PC-9 (cell line): Measurements from ENCODE around the gene ARL6IP5. TPM values are rescaled to one million over a fixed set of nuclear protein-coding genes. Genes with fewer than 3 reads are reported as not detected.

Experiments used
- BruUV-seq: library from RNA; stranded (reverse); fragments of 400-500 nt; replicated peaks from 2 replicates; lab custom pipeline; 2021; lab: Mats Ljungman, UMichigan
- CTCF ChIA-PET: fragments of 300-600 bp; sonication (Branson Sonifier 250); formaldehyde crosslinking; loops from one replicate; lab custom pipeline; 2022; ENCODE audit warnings: antibody characterized with exemption; lab: Charles Lee
- POLR2A ChIA-PET: fragments of 300-600 bp; sonication (Branson Sonifier 250); formaldehyde crosslinking; loops from one replicate; lab custom pipeline; 2022; ENCODE audit warnings: antibody characterized with exemption; ENCODE audit not compliant: unreplicated experiment; lab: Charles Lee
- DNase-seq, 2 experiments: peaks; one replicate each; pipeline versions ENCODE4 v3.0.0 to v3.0.0-alpha.2; 2015 to 2022; ENCODE audit warnings: mixed read lengths in 1 of 2
- H2AFZ ChIP-seq: fragments of 200-600 bp; sonication (generic); 2 replicates; pipeline ENCODE4 v1.8.1; 2017; ENCODE audit warnings: antibody characterized with exemption
- H3F3A ChIP-seq: fragments of 200-600 bp; sonication (generic); 2 replicates; pipeline ENCODE4 v1.8.1; 2017; ENCODE audit warnings: antibody characterized with exemption, mild to moderate bottlenecking, low read depth; ENCODE audit not compliant: insufficient read depth
- H3K27ac ChIP-seq: fragments of 200-600 bp; sonication (generic); 2 replicates; pipeline ENCODE4 v1.6.1; 2016; ENCODE audit warnings: mixed run types
- H3K27me3 ChIP-seq: fragments of 200-600 bp; sonication (generic); 2 replicates; pipeline ENCODE4 v1.6.1; 2016; ENCODE audit warnings: low read depth, mixed run types; ENCODE audit not compliant: insufficient read depth
- H3K36me3 ChIP-seq: fragments of 200-600 bp; sonication (generic); 2 replicates; pipeline ENCODE4 v1.6.1; 2016; ENCODE audit warnings: low read depth, mixed run types
- H3K4me1 ChIP-seq: fragments of 200-600 bp; sonication (generic); replicated peaks from 2 replicates; pipeline ENCODE4 v1.6.1; 2016; ENCODE audit warnings: mixed run types; ENCODE audit not compliant: insufficient read depth
- H3K4me2 ChIP-seq: fragments of 200-600 bp; sonication (generic); 2 replicates; pipeline ENCODE4 v1.6.1; 2017; ENCODE audit warnings: mixed run types
- H3K4me3 ChIP-seq: fragments of 200-600 bp; sonication (generic); 2 replicates; pipeline ENCODE4 v1.6.1; 2016; ENCODE audit warnings: mixed run types
- H3K79me2 ChIP-seq: fragments of 200-600 bp; sonication (generic); 2 replicates; pipeline ENCODE4 v1.6.1; 2017; ENCODE audit warnings: low read depth, mixed run types
- H3K9me2 ChIP-seq: fragments of 200-600 bp; sonication (generic); 2 replicates; pipeline ENCODE4 v1.8.1; 2017; ENCODE audit warnings: mild to moderate bottlenecking; ENCODE audit not compliant: insufficient read depth
- H3K9me3 ChIP-seq: fragments of 200-600 bp; sonication (generic); 2 replicates; pipeline ENCODE4 v1.8.1; 2016; ENCODE audit warnings: low read depth; ENCODE audit not compliant: insufficient read depth
- H4K20me1 ChIP-seq: fragments of 200-600 bp; sonication (generic); 2 replicates; pipeline ENCODE4 v1.8.1; 2017; ENCODE audit not compliant: insufficient read depth
- EZH2 ChIP-seq: fragments of 200-600 bp; sonication (generic); IDR thresholded peaks from 2 replicates; pipeline ENCODE4 v1.8.0; 2017; ENCODE audit warnings: antibody characterized with exemption, low read depth
- intact Hi-C: fragments of 100-400 bp; cut with micrococcal nuclease; formaldehyde crosslinking; loops from one replicate; pipeline ENCODE4 v1.10.0; 2022; ENCODE audit not compliant: unreplicated experiment
- microRNA-seq: library from miRNA; unstranded; fragments of <30 nt; microRNA quantifications from one replicate; pipeline ENCODE4 v1.2.0, GENCODE V29; 2021; ENCODE audit warnings: borderline number of aligned reads, borderline replicate concordance
- total RNA-seq: library from RNA; stranded (reverse); gene quantifications from 2 replicates; pipeline ENCODE4 v1.2.3, GENCODE V29; 2021
- TF ChIP-seq, protein P1 (sequence below): fragments of 200-600 bp; sonication (generic); conservative IDR thresholded peaks from 2 replicates; pipeline ENCODE4 v1.6.1; 2017; ENCODE audit warnings: mixed run types, antibody characterized with exemption, mild to moderate bottlenecking, moderate library complexity

ARL6IP5 gene
- total RNA-seq, 1 experiment from 2014 or later: 45.7 TPM

DNA sequence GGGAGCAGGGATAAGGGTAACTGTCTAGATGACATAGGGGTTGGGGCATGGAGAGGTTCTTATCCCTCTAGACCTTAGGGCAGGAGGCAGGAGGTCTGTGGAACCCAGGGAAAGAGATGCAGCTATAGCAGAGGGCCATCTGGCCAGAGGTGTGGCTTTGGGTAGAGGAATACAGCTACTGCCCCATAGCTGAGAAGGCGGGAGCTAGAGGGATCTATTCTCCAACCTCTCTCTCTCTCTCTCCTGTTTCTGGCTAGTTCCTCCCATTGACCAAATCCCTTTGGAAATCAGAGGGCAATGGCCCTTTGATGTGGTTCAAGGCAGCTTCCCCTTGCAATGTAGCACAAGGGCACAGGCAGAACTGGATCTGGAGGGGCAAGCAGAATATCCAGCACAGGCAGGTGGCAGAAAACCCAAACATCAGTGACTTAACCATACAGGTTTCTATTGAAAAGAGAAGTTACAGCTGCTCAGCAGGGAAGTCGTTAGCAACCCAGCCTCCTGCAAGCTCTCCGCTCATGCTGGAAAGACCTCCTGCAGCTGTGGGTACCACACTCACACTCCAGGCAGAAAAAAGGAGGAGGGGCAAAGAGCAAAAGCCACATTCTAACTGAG lies 60.0 kb downstream of the ARL6IP5 start:
- BruUV-seq: no TSS peak
- H3K27ac ChIP-seq: no peak overlapping the region
- H2AFZ ChIP-seq: no peak overlapping the region
- no peaks in the 10 kb centered on the region for H3K79me2 ChIP-seq
- H3K36me3 ChIP-seq: no peaks in the 10 kb centered on the region
- ChIA-PET POLR2A (no interaction called here), CTCF (interaction anchor here (0.7 kb wide), 1 partner anchor 72 kb away, joined by 4 read pairs; no protein-coding TSS in a partner anchor)
- no peaks in the 10 kb centered on the region for H3K9me3 ChIP-seq
- H3K4me3 ChIP-seq: no peak overlapping the region
- H3K4me2 ChIP-seq: no peak overlapping the region
- no peak for DNase-seq
- no peaks in the 10 kb centered on the region for H3F3A ChIP-seq
- H4K20me1 ChIP-seq: no peaks in the 10 kb centered on the region
- intact Hi-C loops: no loop called here
- no peaks in the 10 kb centered on the region for H3K9me2 ChIP-seq
- TF ChIP-seq, protein P1, sequence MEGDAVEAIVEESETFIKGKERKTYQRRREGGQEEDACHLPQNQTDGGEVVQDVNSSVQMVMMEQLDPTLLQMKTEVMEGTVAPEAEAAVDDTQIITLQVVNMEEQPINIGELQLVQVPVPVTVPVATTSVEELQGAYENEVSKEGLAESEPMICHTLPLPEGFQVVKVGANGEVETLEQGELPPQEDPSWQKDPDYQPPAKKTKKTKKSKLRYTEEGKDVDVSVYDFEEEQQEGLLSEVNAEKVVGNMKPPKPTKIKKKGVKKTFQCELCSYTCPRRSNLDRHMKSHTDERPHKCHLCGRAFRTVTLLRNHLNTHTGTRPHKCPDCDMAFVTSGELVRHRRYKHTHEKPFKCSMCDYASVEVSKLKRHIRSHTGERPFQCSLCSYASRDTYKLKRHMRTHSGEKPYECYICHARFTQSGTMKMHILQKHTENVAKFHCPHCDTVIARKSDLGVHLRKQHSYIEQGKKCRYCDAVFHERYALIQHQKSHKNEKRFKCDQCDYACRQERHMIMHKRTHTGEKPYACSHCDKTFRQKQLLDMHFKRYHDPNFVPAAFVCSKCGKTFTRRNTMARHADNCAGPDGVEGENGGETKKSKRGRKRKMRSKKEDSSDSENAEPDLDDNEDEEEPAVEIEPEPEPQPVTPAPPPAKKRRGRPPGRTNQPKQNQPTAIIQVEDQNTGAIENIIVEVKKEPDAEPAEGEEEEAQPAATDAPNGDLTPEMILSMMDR: no peak
- no peak for TF ChIP-seq EZH2
- no peaks in the 10 kb centered on the region for H3K27me3 ChIP-seq
- H3K4me1 ChIP-seq: peaks cover 25% of the 10 kb centered on the region

DNA sequence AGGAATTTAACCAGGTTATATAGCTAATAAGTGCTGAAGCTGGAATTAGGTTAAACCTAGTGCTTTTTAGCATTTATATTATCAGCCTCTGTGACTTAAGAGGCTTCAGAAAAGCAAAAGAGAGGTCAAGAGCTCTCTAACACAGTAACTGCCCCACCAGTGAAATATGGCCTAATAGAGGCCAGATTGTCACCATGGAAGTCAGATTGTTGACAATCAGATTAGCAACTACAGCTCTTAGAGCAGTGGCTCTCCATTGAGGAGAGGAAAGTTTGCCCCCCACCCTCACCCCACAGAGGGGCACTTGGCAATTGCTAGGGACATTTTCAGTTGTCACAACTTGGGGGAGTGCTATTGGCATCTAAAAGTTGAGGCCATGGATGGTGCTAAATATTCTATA lies 61.0 kb downstream of the ARL6IP5 start:
- no peak overlapping the region for H2AFZ ChIP-seq
- H4K20me1 ChIP-seq: no peaks in the 10 kb centered on the region
- H3K9me2 ChIP-seq: no peaks in the 10 kb centered on the region
- ChIA-PET CTCF (no interaction called here), POLR2A (interaction anchor here (0.7 kb wide), 1 partner anchor 28 kb away, joined by 3 read pairs; no protein-coding TSS in a partner anchor)
- no peaks in the 10 kb centered on the region for H3K9me3 ChIP-seq
- TF ChIP-seq EZH2: no peak
- TF ChIP-seq, protein P1: no peak
- intact Hi-C loops: no loop called here
- BruUV-seq: no TSS peak
- no peak overlapping the region for H3K4me2 ChIP-seq
- no peak for DNase-seq
- H3K4me3 ChIP-seq: no peak overlapping the region
- no peaks in the 10 kb centered on the region for H3K27me3 ChIP-seq
- H3K27ac ChIP-seq: no peak overlapping the region
- no peaks in the 10 kb centered on the region for H3K36me3 ChIP-seq
- no peaks in the 10 kb centered on the region for H3K79me2 ChIP-seq
- H3F3A ChIP-seq: no peaks in the 10 kb centered on the region
- H3K4me1 ChIP-seq: peaks cover 25% of the 10 kb centered on the region

DNA sequence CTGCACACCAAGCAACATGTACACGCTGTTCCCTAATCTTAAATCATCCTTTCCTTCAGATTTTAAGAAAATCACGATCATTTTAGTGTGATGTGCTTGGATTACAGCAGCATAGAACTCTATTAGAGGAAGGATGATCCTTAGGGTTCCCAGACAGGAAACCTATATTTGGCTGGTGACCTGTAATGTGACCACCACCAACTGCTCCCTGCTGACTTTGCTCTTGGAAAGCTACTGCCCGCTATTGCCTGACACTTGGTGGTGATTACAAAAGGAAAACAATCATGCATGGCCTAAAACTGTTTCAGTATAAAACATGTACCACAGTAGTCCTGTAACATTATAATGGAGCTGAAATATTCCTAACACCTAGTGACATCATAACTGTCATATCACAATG lies 64.8 kb downstream of the ARL6IP5 start:
- no peaks in the 10 kb centered on the region for H3K9me3 ChIP-seq
- no TSS peak for BruUV-seq
- no peaks in the 10 kb centered on the region for H3K9me2 ChIP-seq
- H3K27me3 ChIP-seq: no peaks in the 10 kb centered on the region
- H3K4me2 ChIP-seq: no peak overlapping the region
- no peak overlapping the region for H2AFZ ChIP-seq
- H3K79me2 ChIP-seq: no peaks in the 10 kb centered on the region
- no peak for DNase-seq
- POLR2A ChIA-PET: no interaction called here
- H4K20me1 ChIP-seq: no peaks in the 10 kb centered on the region
- H3K4me3 ChIP-seq: no peak overlapping the region
- H3K4me1 ChIP-seq: peaks cover 8% of the 10 kb centered on the region; the same call in 1 of the 2 replicates
- H3F3A ChIP-seq: no peaks in the 10 kb centered on the region
- H3K27ac ChIP-seq: no peak overlapping the region
- TF ChIP-seq EZH2: no peak
- TF ChIP-seq, protein P1: no peak
- H3K36me3 ChIP-seq: no peaks in the 10 kb centered on the region
- intact Hi-C loops: no loop called here
- CTCF ChIA-PET: no interaction called here

Small RNAs within 50 kb of the gene (microRNA-seq; reads per million reads assigned to microRNA genes)
- 2.0 reads per million for gene MIR3136

Other genes starting within 250 kb of the ARL6IP5 start
- not detected in 2 replicates for gene TAFA4, start 152.4 kb upstream of the ARL6IP5 start, total RNA-seq
- 7.4 and 11.0 TPM in 2 replicates for gene EOGT, start 71.3 kb upstream of the ARL6IP5 start, total RNA-seq
- 34.5 and 35.5 TPM in 2 replicates for gene TMF1, start 32.6 kb upstream of the ARL6IP5 start, total RNA-seq
- 75.3 and 88.8 TPM in 2 replicates for gene UBA3, start 4.6 kb upstream of the ARL6IP5 start, total RNA-seq
- gene LMOD3, start 37.7 kb downstream of the ARL6IP5 start, total RNA-seq: not detected in 2 replicates